ENCODE data around the gene TIAL1. TPM values are rescaled to one million over a fixed set of nuclear protein-coding genes. Genes with fewer than 3 reads are reported as not detected.

TIAL1 gene
- total RNA-seq: 43.0 and 49.0 TPM in 2 replicates

- Histone ChIP-seq H3K27me3 (ENCODE audit: control insufficient read depth, insufficient read depth, low read length) (no peaks in the 10 kb centered on the region), H3K4me3 (ENCODE audit: low read depth, low read length) (peak within 1 kb of the TSS; percentile 58), H3K36me3 (ENCODE audit: control insufficient read depth, insufficient read depth, low read length) (no peaks in the 10 kb centered on the region)
- peak; percentile 99 for DNase-seq (ENCODE audit: low read depth)
- TF ChIP-seq CTCF (IDR thresholded peaks at IDR 0.05; ENCODE audit: insufficient read depth, low read length, poor library complexity, severe bottlenecking): no peak
These were observed at the start of gene TIAL1 for GRCh38 chr10:119596537-119597404. TIAL1 (minus strand) TSS chr10:119596964; CDS start chr10:119596465, 499 bp downstream.

GRCh38 chr10:119644994-119645393 is 48.2 kb upstream of the TIAL1 start:
- no peak overlapping the region for H3K4me3 ChIP-seq (ENCODE audit: low read depth, low read length)
- no peaks in the 10 kb centered on the region for H3K27me3 ChIP-seq (ENCODE audit: control insufficient read depth, insufficient read depth, low read length)
- no peak for DNase-seq (ENCODE audit: low read depth)
- H3K36me3 ChIP-seq (ENCODE audit: control insufficient read depth, insufficient read depth, low read length): no peaks in the 10 kb centered on the region
- no peak for TF ChIP-seq CTCF (IDR thresholded peaks at IDR 0.05; ENCODE audit: insufficient read depth, low read length, poor library complexity, severe bottlenecking)

- no peak for DNase-seq (ENCODE audit: low read depth)
These were observed 47.5 kb upstream of the TIAL1 start for GRCh38 chr10:119644205-119644814.

GRCh38 chr10:119643306-119644204 is 46.8 kb upstream of the TIAL1 start:
- no peak for DNase-seq (ENCODE audit: low read depth)
- no peak for TF ChIP-seq CTCF (IDR thresholded peaks at IDR 0.05; ENCODE audit: insufficient read depth, low read length, poor library complexity, severe bottlenecking)
- no peak overlapping the region for H3K4me3 ChIP-seq (ENCODE audit: low read depth, low read length)
- H3K36me3 ChIP-seq (ENCODE audit: control insufficient read depth, insufficient read depth, low read length): no peaks in the 10 kb centered on the region
- no peaks in the 10 kb centered on the region for H3K27me3 ChIP-seq (ENCODE audit: control insufficient read depth, insufficient read depth, low read length)

More at GRCh38 chr10:119644205-119644814, 47.5 kb upstream of the TIAL1 start:
- Histone ChIP-seq H3K36me3 (ENCODE audit: control insufficient read depth, insufficient read depth, low read length) (no peaks in the 10 kb centered on the region), H3K27me3 (ENCODE audit: control insufficient read depth, insufficient read depth, low read length) (no peaks in the 10 kb centered on the region), H3K4me3 (ENCODE audit: low read depth, low read length) (no peak overlapping the region)
- TF ChIP-seq CTCF (IDR thresholded peaks at IDR 0.05; ENCODE audit: insufficient read depth, low read length, poor library complexity, severe bottlenecking): no peak

GRCh38 chr10:119642556-119643111 is 45.9 kb upstream of the TIAL1 start:
- no peak overlapping the region for H3K4me3 ChIP-seq (ENCODE audit: low read depth, low read length)
- no peak for TF ChIP-seq CTCF (IDR thresholded peaks at IDR 0.05; ENCODE audit: insufficient read depth, low read length, poor library complexity, severe bottlenecking)
- no peaks in the 10 kb centered on the region for H3K27me3 ChIP-seq (ENCODE audit: control insufficient read depth, insufficient read depth, low read length)
- no peak for DNase-seq (ENCODE audit: low read depth)
- no peaks in the 10 kb centered on the region for H3K36me3 ChIP-seq (ENCODE audit: control insufficient read depth, insufficient read depth, low read length)
